ENCODE measurements around the gene C12orf50. TPM values are rescaled to one million over a fixed set of nuclear protein-coding genes. Genes with fewer than 3 reads are reported as not detected.

The C12orf50 gene
- total and polyA plus RNA-seq, 10 of the 15 experiments (the other 5 are each of a cell fraction or from before 2014, with no cell fraction given): 0.03 to 0.06 TPM; not detected in 8

DNA sequence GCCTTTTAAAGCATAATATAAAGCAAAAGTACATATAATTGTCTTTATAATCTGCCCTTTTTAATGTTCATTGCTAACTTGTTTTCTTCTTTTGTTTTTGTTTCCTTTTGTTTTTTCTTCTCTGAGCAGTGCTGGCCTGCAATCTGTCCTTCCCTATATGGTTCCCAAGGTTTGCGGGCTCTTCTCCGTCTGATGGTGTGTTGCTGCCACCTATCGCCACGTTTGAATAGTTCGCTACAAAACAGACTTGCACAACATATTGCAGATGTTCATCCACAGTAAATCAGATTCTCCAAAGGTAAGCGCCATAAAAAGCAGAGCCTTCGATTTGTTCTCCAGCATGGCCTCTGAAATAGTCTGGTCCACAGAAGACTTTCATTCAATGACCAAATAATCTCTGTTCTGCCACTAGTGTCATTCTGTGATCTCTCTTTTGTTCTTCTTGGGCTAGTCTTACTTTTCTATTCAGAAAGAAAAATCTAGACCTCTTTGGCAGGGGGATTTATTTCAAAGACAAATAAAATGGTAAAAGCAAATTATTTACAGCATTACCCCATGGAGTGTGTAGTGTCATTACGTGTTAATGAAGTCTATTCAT, 33.5 kb downstream of the C12orf50 start:
- WGBS (ENCODE audit: insufficient coverage, insufficient replicate concordance, low lambda C conversion rate, missing lambda C conversion rate): under 1% methylated on average over 8 of the region's 8 CpGs
- H3K36me3 ChIP-seq (ENCODE audit: control insufficient read depth in 2 of 2, insufficient read depth in 2 of 2, low read length in 1 of 2): no peaks in the 10 kb centered on the region
- no peaks in the 10 kb centered on the region for H3K9me3 ChIP-seq (replicated peaks; ENCODE audit: control insufficient read depth, insufficient read depth, low read length)
- SMC1A ChIA-PET (ENCODE audit: uncharacterized antibody, unreplicated experiment): no interaction called here
- H4K20me1 ChIP-seq (ENCODE audit: control insufficient read depth, insufficient read depth): no peaks in the 10 kb centered on the region
- DNase-seq (ENCODE audit: low read depth, low spot score) (no peak), ATAC-seq (peak; percentile 96), FAIRE-seq (peak; percentile 83)
- BruUV-seq (replicated peaks): no TSS peak
- H3K4me3 ChIP-seq: no peak overlapping the region
- no peaks in the 10 kb centered on the region for H3K4me1 ChIP-seq (ENCODE audit: control insufficient read depth, insufficient read depth, low read length)
- in situ Hi-C loops (cut with MboI) (no loop called here), intact Hi-C loops (cut with micrococcal nuclease; ENCODE audit: unreplicated experiment) (loop anchor here (2.0 to 5.0 kb wide), 2 partner anchors 129 to 723 kb away; no protein-coding TSS in a partner anchor)
- H2AFZ ChIP-seq (ENCODE audit: control insufficient read depth, low read depth, low read length): no peak overlapping the region
- POLR2A ChIA-PET: no interaction called here
- no peaks in the 10 kb centered on the region for H3K79me2 ChIP-seq (ENCODE audit: control insufficient read depth, insufficient read depth, low read length)
- no peak overlapping the region for H3K9ac ChIP-seq (ENCODE audit: control insufficient read depth, insufficient read depth, low read length)
- no peaks in the 10 kb centered on the region for H3K27me3 ChIP-seq (replicated peaks in 1 of 2; ENCODE audit: control insufficient read depth in 2 of 2, insufficient read depth in 2 of 2, low read length in 1 of 2)
- H3K27ac ChIP-seq (ENCODE audit: control insufficient read depth, insufficient read depth): no peak overlapping the region
- RAD21 ChIA-PET (ENCODE audit: unreplicated experiment): no interaction called here
- CTCF ChIA-PET: no interaction called here
- H3K4me2 ChIP-seq (ENCODE audit: control insufficient read depth, insufficient read depth): no peak overlapping the region
- TF ChIP-seq ZNF274 (IDR thresholded peaks at IDR 0.05; ENCODE audit: insufficient read depth, insufficient read length) (no peak), EGR1 (IDR thresholded peaks at IDR 0.05; ENCODE audit: borderline replicate concordance in 1 of 2, low read depth in 2 of 2, low read length in 2 of 2) (no peak), CHD4 (IDR thresholded peaks at IDR 0.05) (no peak), YBX1 (IDR thresholded peaks at IDR 0.05) (no peak), SMAD1 (IDR thresholded peaks at IDR 0.05; ENCODE audit: low read depth, partially characterized antibody) (no peak), EZH2 (IDR thresholded peaks at IDR 0.05; ENCODE audit: borderline replicate concordance, control insufficient read depth, low read depth, low read length) (no peak), JUND (IDR thresholded peaks at IDR 0.05; ENCODE audit: low read depth, low read length) (no peak), RAD21 (IDR thresholded peaks at IDR 0.05; ENCODE audit: insufficient read depth, low read depth, low read length) (peak; percentile 81), PML (IDR thresholded peaks at IDR 0.05; ENCODE audit: low read length) (no peak), IKZF1 (conservative IDR thresholded peaks at IDR 0.05) (no peak), RUNX3 (IDR thresholded peaks at IDR 0.05; ENCODE audit: low read length) (peak; percentile 43; the same call in 1 of the 2 replicates), NFXL1 (IDR thresholded peaks at IDR 0.05; ENCODE audit: borderline replicate concordance) (no peak), CHD2 (IDR thresholded peaks at IDR 0.05; ENCODE audit: borderline replicate concordance, low read depth, low read length) (no peak), SMC3 (IDR thresholded peaks at IDR 0.05; ENCODE audit: borderline replicate concordance, low read length) (peak; percentile 46; the same call in 1 of the 2 replicates)
- TF ChIP-seq, protein P1, sequence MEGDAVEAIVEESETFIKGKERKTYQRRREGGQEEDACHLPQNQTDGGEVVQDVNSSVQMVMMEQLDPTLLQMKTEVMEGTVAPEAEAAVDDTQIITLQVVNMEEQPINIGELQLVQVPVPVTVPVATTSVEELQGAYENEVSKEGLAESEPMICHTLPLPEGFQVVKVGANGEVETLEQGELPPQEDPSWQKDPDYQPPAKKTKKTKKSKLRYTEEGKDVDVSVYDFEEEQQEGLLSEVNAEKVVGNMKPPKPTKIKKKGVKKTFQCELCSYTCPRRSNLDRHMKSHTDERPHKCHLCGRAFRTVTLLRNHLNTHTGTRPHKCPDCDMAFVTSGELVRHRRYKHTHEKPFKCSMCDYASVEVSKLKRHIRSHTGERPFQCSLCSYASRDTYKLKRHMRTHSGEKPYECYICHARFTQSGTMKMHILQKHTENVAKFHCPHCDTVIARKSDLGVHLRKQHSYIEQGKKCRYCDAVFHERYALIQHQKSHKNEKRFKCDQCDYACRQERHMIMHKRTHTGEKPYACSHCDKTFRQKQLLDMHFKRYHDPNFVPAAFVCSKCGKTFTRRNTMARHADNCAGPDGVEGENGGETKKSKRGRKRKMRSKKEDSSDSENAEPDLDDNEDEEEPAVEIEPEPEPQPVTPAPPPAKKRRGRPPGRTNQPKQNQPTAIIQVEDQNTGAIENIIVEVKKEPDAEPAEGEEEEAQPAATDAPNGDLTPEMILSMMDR (IDR thresholded peaks at IDR 0.05 in 2 of 3, conservative IDR thresholded peaks at IDR 0.05 in 1 of 3; ENCODE audit: control insufficient read depth in 2 of 3, extremely low read depth in 1 of 3, insufficient read depth in 1 of 3, low read depth in 3 of 3, low read length in 3 of 3): peak; percentile 65 to 83 (median 74)
- TF ChIP-seq, protein P2, sequence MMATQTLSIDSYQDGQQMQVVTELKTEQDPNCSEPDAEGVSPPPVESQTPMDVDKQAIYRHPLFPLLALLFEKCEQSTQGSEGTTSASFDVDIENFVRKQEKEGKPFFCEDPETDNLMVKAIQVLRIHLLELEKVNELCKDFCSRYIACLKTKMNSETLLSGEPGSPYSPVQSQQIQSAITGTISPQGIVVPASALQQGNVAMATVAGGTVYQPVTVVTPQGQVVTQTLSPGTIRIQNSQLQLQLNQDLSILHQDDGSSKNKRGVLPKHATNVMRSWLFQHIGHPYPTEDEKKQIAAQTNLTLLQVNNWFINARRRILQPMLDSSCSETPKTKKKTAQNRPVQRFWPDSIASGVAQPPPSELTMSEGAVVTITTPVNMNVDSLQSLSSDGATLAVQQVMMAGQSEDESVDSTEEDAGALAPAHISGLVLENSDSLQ (IDR thresholded peaks at IDR 0.05): no peak
- TF ChIP-seq, protein P3, sequence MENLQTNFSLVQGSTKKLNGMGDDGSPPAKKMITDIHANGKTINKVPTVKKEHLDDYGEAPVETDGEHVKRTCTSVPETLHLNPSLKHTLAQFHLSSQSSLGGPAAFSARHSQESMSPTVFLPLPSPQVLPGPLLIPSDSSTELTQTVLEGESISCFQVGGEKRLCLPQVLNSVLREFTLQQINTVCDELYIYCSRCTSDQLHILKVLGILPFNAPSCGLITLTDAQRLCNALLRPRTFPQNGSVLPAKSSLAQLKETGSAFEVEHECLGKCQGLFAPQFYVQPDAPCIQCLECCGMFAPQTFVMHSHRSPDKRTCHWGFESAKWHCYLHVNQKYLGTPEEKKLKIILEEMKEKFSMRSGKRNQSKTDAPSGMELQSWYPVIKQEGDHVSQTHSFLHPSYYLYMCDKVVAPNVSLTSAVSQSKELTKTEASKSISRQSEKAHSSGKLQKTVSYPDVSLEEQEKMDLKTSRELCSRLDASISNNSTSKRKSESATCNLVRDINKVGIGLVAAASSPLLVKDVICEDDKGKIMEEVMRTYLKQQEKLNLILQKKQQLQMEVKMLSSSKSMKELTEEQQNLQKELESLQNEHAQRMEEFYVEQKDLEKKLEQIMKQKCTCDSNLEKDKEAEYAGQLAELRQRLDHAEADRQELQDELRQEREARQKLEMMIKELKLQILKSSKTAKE (IDR thresholded peaks at IDR 0.05; ENCODE audit: low read depth, poor library complexity, severe bottlenecking): no peak
